Amniotic epithelial cell (primary cell): ENCODE measurements around the gene MRPS11.
"Not testable (repeated sequence)": the region's sequence is repeated elsewhere in the genome, so short reads cannot be mapped to it uniquely, and the experiment has no call there.

Experiments
- DNase-seq: peaks from one replicate; pipeline ENCODE4 v3.0.0-alpha.2; 2010; ENCODE audit warnings: low read depth

The MRPS11 gene

GRCh38 chr15:88454867-88455810, 12.4 kb upstream of the MRPS11 start:
- DNase-seq, result peak; percentile 78

GRCh38 chr15:88456733-88457132, 10.8 kb upstream of the MRPS11 start:
- DNase-seq, result no peak

- no peak for DNase-seq
Observed at GRCh38 chr15:88463870-88464532, 3.5 kb upstream of the MRPS11 start.

GRCh38 chr15:88465633-88466224, 1.8 kb upstream of the MRPS11 start:
- DNase-seq, result peak; percentile 71

GRCh38 chr15:88467935-88468528, 524 bp downstream of the MRPS11 start:
- peak; percentile 15 for DNase-seq

- DNase-seq, result not testable (repeated sequence)
Observed at GRCh38 chr15:88468721-88469120, 1.2 kb downstream of the MRPS11 start.

- no peak for DNase-seq
Observed at GRCh38 chr15:88469321-88469720, 1.8 kb downstream of the MRPS11 start.

- DNase-seq, result no peak
Observed at GRCh38 chr15:88470625-88471372, 3.3 kb downstream of the MRPS11 start.

- DNase-seq, result no peak
Observed at GRCh38 chr15:88472225-88472624, 4.7 kb downstream of the MRPS11 start.

- DNase-seq, result not testable (repeated sequence)
Observed at GRCh38 chr15:88473661-88474293, 6.3 kb downstream of the MRPS11 start.

GRCh38 chr15:88476635-88477060, 9.1 kb downstream of the MRPS11 start:
- DNase-seq, result peak; percentile 53

- no peak for DNase-seq
Observed at GRCh38 chr15:88477126-88477525, 9.6 kb downstream of the MRPS11 start.

- no peak for DNase-seq
Observed at GRCh38 chr15:88477904-88478303, 10.4 kb downstream of the MRPS11 start.

- no peak for DNase-seq
Observed at GRCh38 chr15:88479169-88479568, 11.7 kb downstream of the MRPS11 start.

GRCh38 chr15:88480981-88481380, 13.5 kb downstream of the MRPS11 start:
- no peak for DNase-seq

- DNase-seq, result no peak
Observed at GRCh38 chr15:88482263-88482662, 14.8 kb downstream of the MRPS11 start.

GRCh38 chr15:88484682-88485331, 17.3 kb downstream of the MRPS11 start:
- peak; percentile 52 for DNase-seq

- no peak for DNase-seq
Observed at GRCh38 chr15:88487178-88487795, 19.8 kb downstream of the MRPS11 start.

GRCh38 chr15:88487796-88488523, 20.5 kb downstream of the MRPS11 start:
- DNase-seq, result no peak
